Parathyroid adenoma (tissue), 2 donors: ENCODE results near the gene UTP18.
"Not testable (repeated sequence)": the region's sequence is repeated elsewhere in the genome, so short reads cannot be mapped to it uniquely, and the experiment has no call there.

ENCODE experiments used
- H2AFZ ChIP-seq: fragments of 300-600 bp; sonication (generic); one replicate; pipeline ENCODE4 v1.7.0; 2017; ENCODE audit warnings: antibody characterized with exemption, mild to moderate bottlenecking
- H3K27ac ChIP-seq: fragments of 300-600 bp; sonication (generic); one replicate; pipeline ENCODE4 v1.7.0; 2017
- H3K27me3 ChIP-seq: fragments of 300-600 bp; sonication (generic); one replicate; pipeline ENCODE4 v1.7.0; 2017; ENCODE audit warnings: low read length; ENCODE audit not compliant: control insufficient read depth, insufficient read depth
- H3K36me3 ChIP-seq: fragments of 300-600 bp; sonication (generic); one replicate; pipeline ENCODE4 v1.7.0; 2017; ENCODE audit warnings: low read length; ENCODE audit not compliant: control insufficient read depth, insufficient read depth
- H3K4me1 ChIP-seq: fragments of 300-600 bp; sonication (generic); one replicate; pipeline ENCODE4 v1.7.0; 2017; ENCODE audit warnings: control low read depth
- H3K4me2 ChIP-seq: fragments of 300-600 bp; sonication (generic); one replicate; pipeline ENCODE4 v1.7.0; 2017; ENCODE audit warnings: low read length
- H3K4me3 ChIP-seq: fragments of 300-600 bp; sonication (generic); one replicate; pipeline ENCODE4 v1.7.0; 2017; ENCODE audit warnings: low read depth, low read length
- H3K79me2 ChIP-seq: fragments of 300-600 bp; sonication (generic); one replicate; pipeline ENCODE4 v1.7.0; 2017; ENCODE audit warnings: control low read depth
- H3K9ac ChIP-seq: fragments of 300-600 bp; sonication (generic); one replicate; pipeline ENCODE4 v1.7.0; 2017; ENCODE audit warnings: mild to moderate bottlenecking
- H3K9me3 ChIP-seq: fragments of 300-600 bp; sonication (generic); one replicate; pipeline ENCODE4 v1.7.0; 2017; ENCODE audit warnings: low read length; ENCODE audit not compliant: control insufficient read depth
- TF ChIP-seq, protein P1 (sequence below): fragments of 300-600 bp; sonication (generic); IDR thresholded peaks from one replicate; pipeline ENCODE4 v1.7.0; 2017; ENCODE audit warnings: antibody characterized with exemption, mild to moderate bottlenecking
- donor health status: primary hyperparathyroidism.

The UTP18 gene

GRCh38 chr17:51224402-51225262 is 35.7 kb upstream of the UTP18 start:
- H3K36me3 ChIP-seq, result no peaks in the 10 kb centered on the region
- H3K4me2 ChIP-seq, result peak overlapping the region; percentile 38
- H3K4me1 ChIP-seq, result peaks cover 5% of the 10 kb centered on the region
- no peaks in the 10 kb centered on the region for H3K9me3 ChIP-seq
- no peaks in the 10 kb centered on the region for H3K27me3 ChIP-seq
- H3K9ac ChIP-seq, result no peak overlapping the region
- H3K4me3 ChIP-seq, result no peak overlapping the region
- no peak overlapping the region for H2AFZ ChIP-seq
- TF ChIP-seq, protein P1, sequence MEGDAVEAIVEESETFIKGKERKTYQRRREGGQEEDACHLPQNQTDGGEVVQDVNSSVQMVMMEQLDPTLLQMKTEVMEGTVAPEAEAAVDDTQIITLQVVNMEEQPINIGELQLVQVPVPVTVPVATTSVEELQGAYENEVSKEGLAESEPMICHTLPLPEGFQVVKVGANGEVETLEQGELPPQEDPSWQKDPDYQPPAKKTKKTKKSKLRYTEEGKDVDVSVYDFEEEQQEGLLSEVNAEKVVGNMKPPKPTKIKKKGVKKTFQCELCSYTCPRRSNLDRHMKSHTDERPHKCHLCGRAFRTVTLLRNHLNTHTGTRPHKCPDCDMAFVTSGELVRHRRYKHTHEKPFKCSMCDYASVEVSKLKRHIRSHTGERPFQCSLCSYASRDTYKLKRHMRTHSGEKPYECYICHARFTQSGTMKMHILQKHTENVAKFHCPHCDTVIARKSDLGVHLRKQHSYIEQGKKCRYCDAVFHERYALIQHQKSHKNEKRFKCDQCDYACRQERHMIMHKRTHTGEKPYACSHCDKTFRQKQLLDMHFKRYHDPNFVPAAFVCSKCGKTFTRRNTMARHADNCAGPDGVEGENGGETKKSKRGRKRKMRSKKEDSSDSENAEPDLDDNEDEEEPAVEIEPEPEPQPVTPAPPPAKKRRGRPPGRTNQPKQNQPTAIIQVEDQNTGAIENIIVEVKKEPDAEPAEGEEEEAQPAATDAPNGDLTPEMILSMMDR, result no peak
- H3K27ac ChIP-seq, result peak overlapping the region; percentile 31
- peaks cover 2% of the 10 kb centered on the region for H3K79me2 ChIP-seq

DNA sequence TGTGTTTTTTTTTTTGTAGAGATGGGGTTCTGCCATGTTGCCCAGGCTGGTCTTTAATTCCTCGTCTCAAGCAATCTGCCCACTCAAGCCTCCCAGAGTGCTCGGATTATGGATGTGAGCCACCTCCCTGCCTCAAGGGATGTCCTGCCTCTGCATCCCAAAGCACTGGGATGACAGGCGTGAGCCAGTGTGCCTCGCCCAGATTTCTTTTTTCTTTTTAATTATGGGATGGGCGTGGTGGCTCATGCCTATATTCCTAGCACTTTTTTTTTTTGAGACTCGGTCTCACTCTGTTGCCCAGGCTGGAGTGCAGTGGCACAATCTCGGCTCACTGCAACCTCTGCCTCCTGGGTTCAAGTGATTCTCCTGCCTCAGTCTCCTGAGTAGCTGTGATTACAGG is 34.8 kb upstream of the UTP18 start:
- not testable (repeated sequence) for H3K4me2 ChIP-seq, H3K79me2 ChIP-seq, H3K27me3 ChIP-seq, H3K27ac ChIP-seq, H3K9me3 ChIP-seq, H3K4me3 ChIP-seq, H3K36me3 ChIP-seq, H2AFZ ChIP-seq, H3K9ac ChIP-seq, H3K4me1 ChIP-seq

- Histone ChIP-seq H3K9me3 (no peaks in the 10 kb centered on the region), H2AFZ (no peak overlapping the region), H3K9ac (no peak overlapping the region), H3K4me1 (peaks cover 5% of the 10 kb centered on the region), H3K36me3 (no peaks in the 10 kb centered on the region), H3K4me2 (no peak overlapping the region), H3K27me3 (no peaks in the 10 kb centered on the region), H3K4me3 (no peak overlapping the region), H3K79me2 (peaks cover 2% of the 10 kb centered on the region), H3K27ac (no peak overlapping the region)
- TF ChIP-seq, protein P1, result no peak
These were observed 32.2 kb upstream of the UTP18 start for GRCh38 chr17:51228161-51228560.

- peaks cover 2% of the 10 kb centered on the region for H3K4me1 ChIP-seq
- H3K9me3 ChIP-seq, result no peaks in the 10 kb centered on the region
- H3K27me3 ChIP-seq, result no peaks in the 10 kb centered on the region
- H3K4me3 ChIP-seq, result no peak overlapping the region
- no peak overlapping the region for H3K9ac ChIP-seq
- H3K36me3 ChIP-seq, result no peaks in the 10 kb centered on the region
- no peak overlapping the region for H3K4me2 ChIP-seq
- H3K79me2 ChIP-seq, result peaks cover 5% of the 10 kb centered on the region
- TF ChIP-seq, protein P1, result no peak
- H3K27ac ChIP-seq, result no peak overlapping the region
- no peak overlapping the region for H2AFZ ChIP-seq
These were observed 30.5 kb upstream of the UTP18 start for GRCh38 chr17:51229889-51230288.

DNA sequence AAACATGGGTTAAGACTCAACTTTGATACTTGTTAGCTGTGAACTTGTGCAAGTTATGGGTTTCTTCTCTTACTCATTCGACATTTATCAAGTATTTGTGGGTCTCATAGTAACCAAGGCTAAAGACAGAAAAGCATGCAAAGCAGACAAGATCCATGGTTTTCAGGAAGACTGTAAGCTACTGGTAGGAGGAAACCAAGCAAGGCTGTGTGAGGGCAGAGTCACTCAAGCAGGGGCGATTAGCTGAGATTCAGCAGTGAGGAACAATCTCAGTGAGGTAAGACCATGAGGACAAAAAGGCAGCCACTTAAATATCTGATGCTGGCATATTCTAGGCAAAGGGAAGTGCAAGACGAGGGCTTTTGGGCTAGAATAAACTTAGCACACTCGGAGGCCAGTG is 30.0 kb upstream of the UTP18 start:
- no peak overlapping the region for H3K4me3 ChIP-seq
- no peaks in the 10 kb centered on the region for H3K4me1 ChIP-seq
- H3K27me3 ChIP-seq, result no peaks in the 10 kb centered on the region
- peaks cover 8% of the 10 kb centered on the region for H3K79me2 ChIP-seq
- H3K4me2 ChIP-seq, result no peak overlapping the region
- no peak overlapping the region for H3K27ac ChIP-seq
- TF ChIP-seq, protein P1, result no peak
- no peak overlapping the region for H2AFZ ChIP-seq
- no peaks in the 10 kb centered on the region for H3K9me3 ChIP-seq
- no peaks in the 10 kb centered on the region for H3K36me3 ChIP-seq
- H3K9ac ChIP-seq, result no peak overlapping the region
